IMR-90 (cell line): ENCODE measurements around the gene RPEL1. TPM values are rescaled to one million over a fixed set of nuclear protein-coding genes. Genes with fewer than 3 reads are reported as not detected.
A peak's percentile ranks its signal among the peaks of the same experiment; 100 is the strongest.

Experiments
- ATAC-seq: fragments of 200-7000 bp; cut with Tn5 transposase; 2 replicates; pipeline ENCODE4 v1.9.1; 2020; ENCODE audit warnings: low read depth, mild to moderate bottlenecking, moderate library complexity
- BruUV-seq: library from RNA; stranded (reverse); fragments of 400-500 nt; replicated peaks from 2 replicates; lab custom pipeline; 2021; lab: Mats Ljungman, UMichigan
- CTCF ChIA-PET: fragments of 300-600 bp; formaldehyde crosslinking; extraction: SDS; loops from one replicate; lab custom pipeline; 2021; ENCODE audit warnings: antibody characterized with exemption; lab: Yijun Ruan, JAX
- POLR2A ChIA-PET: fragments of 300-600 bp; sonication (Branson Sonifier 250); formaldehyde crosslinking; loops from one replicate; lab custom pipeline; 2022; ENCODE audit warnings: antibody characterized with exemption; ENCODE audit not compliant: unreplicated experiment; lab: Charles Lee
- DNase-seq: peaks from one replicate; pipeline ENCODE4 v3.0.0; 2013
- H2AFZ ChIP-seq: replicated peaks from 2 replicates; pipeline ENCODE3; 2013; ENCODE audit warnings: low read length, mild to moderate bottlenecking; ENCODE audit not compliant: poor library complexity
- H2AK5ac ChIP-seq: 2 replicates; pipeline ENCODE4 v1.6.1; 2013; ENCODE audit warnings: low read depth, low read length, inconsistent platforms
- H2AK9ac ChIP-seq: replicated peaks from 2 replicates; pipeline ENCODE3; 2013; ENCODE audit warnings: mild to moderate bottlenecking, low read depth, low read length, moderate library complexity; ENCODE audit not compliant: poor library complexity
- H2BK120ac ChIP-seq: 2 replicates; pipeline ENCODE4 v1.6.1; 2013; ENCODE audit warnings: low read depth, low read length, inconsistent platforms
- H2BK15ac ChIP-seq: 3 replicates; pipeline ENCODE4 v1.6.1; 2013; ENCODE audit warnings: low read depth, low read length, inconsistent platforms
- H2BK20ac ChIP-seq: 2 replicates; pipeline ENCODE4 v1.6.1; 2013; ENCODE audit warnings: low read depth, mild to moderate bottlenecking, inconsistent platforms, low read length, moderate library complexity
- H2BK5ac ChIP-seq: 2 replicates; pipeline ENCODE4 v1.6.1; 2013; ENCODE audit warnings: mild to moderate bottlenecking, low read depth, low read length, inconsistent platforms; ENCODE audit not compliant: poor library complexity, severe bottlenecking
- H3K14ac ChIP-seq: replicated peaks from 2 replicates; pipeline ENCODE4 v1.6.1; 2013; ENCODE audit warnings: low read depth, low read length, inconsistent platforms
- H3K18ac ChIP-seq: 2 replicates; pipeline ENCODE4 v1.6.1; 2013; ENCODE audit warnings: low read depth, low read length, control low read depth
- H3K23ac ChIP-seq: 2 replicates; pipeline ENCODE4 v1.6.1; 2013; ENCODE audit warnings: low read depth, low read length, inconsistent platforms
- H3K27ac ChIP-seq: 2 replicates; pipeline ENCODE4 v1.5.1; 2013; ENCODE audit warnings: mild to moderate bottlenecking, control low read depth, low read length; ENCODE audit not compliant: insufficient read depth
- H3K27me3 ChIP-seq: 2 replicates; pipeline ENCODE4 v1.6.1; 2013; ENCODE audit warnings: low read length; ENCODE audit not compliant: control insufficient read depth, insufficient read depth
- H3K36me3 ChIP-seq: 2 replicates; pipeline ENCODE4 v1.6.1; 2013; ENCODE audit warnings: low read length, mixed read lengths; ENCODE audit not compliant: control insufficient read depth, insufficient read depth
- H3K4ac ChIP-seq: 2 replicates; pipeline ENCODE4 v1.6.1; 2013; ENCODE audit warnings: low read depth, low read length, inconsistent platforms
- H3K4me1 ChIP-seq: 2 replicates; pipeline ENCODE4 v1.6.1; 2013; ENCODE audit warnings: low read length, mixed read lengths; ENCODE audit not compliant: control insufficient read depth, insufficient read depth
- H3K4me2 ChIP-seq: 2 replicates; pipeline ENCODE4 v1.6.1; 2013; ENCODE audit warnings: low read depth, mild to moderate bottlenecking, control low read depth, low read length, moderate library complexity
- H3K4me3 ChIP-seq: 2 replicates; pipeline ENCODE4 v1.5.1; 2013; ENCODE audit warnings: low read depth, mild to moderate bottlenecking, control low read depth, low read length, moderate library complexity; ENCODE audit not compliant: insufficient read depth
- H3K56ac ChIP-seq: 2 replicates; pipeline ENCODE4 v1.6.1; 2013; ENCODE audit warnings: low read length, inconsistent platforms; ENCODE audit not compliant: insufficient read depth; ENCODE audit errors: extremely low read depth
- H3K79me1 ChIP-seq, 2 experiments: 2 replicates each; pipeline ENCODE4 v1.6.1; 2013; ENCODE audit warnings: low read length in 2 of 2, inconsistent platforms in 1 of 2, low read depth in 1 of 2
- H3K9ac ChIP-seq: 2 replicates; pipeline ENCODE4 v1.6.1; 2013; ENCODE audit warnings: low read depth, low read length, control low read depth
- H3K9me1 ChIP-seq: 2 replicates; pipeline ENCODE4 v1.6.1; 2013; ENCODE audit warnings: low read length, inconsistent platforms; ENCODE audit not compliant: insufficient read depth
- H3K9me3 ChIP-seq: 2 replicates; pipeline ENCODE4 v1.6.1; 2013; ENCODE audit warnings: low read length; ENCODE audit not compliant: control insufficient read depth, insufficient read depth
- H4K20me1 ChIP-seq: 2 replicates; pipeline ENCODE4 v1.6.1; 2013; ENCODE audit warnings: low read length, inconsistent platforms; ENCODE audit not compliant: insufficient read depth
- H4K5ac ChIP-seq: 2 replicates; pipeline ENCODE4 v1.6.1; 2013; ENCODE audit warnings: mild to moderate bottlenecking, low read depth, low read length, control low read depth
- H4K8ac ChIP-seq, 2 experiments: 2 replicates each; pipeline ENCODE4 v1.6.1; 2013; ENCODE audit warnings: low read depth in 2 of 2, low read length in 2 of 2, control low read depth in 1 of 2, inconsistent platforms in 1 of 2
- H4K91ac ChIP-seq: 2 replicates; pipeline ENCODE4 v1.6.1; 2013; ENCODE audit warnings: low read depth, low read length, inconsistent platforms; ENCODE audit not compliant: insufficient read depth
- CTCF ChIP-seq: conservative IDR thresholded peaks from 2 replicates; pipeline ENCODE4 v1.5.1; 2012; ENCODE audit warnings: mild to moderate bottlenecking, low read depth, low read length, improper control_type of control experiment
- FOS ChIP-seq: fragments of 150-350 bp; IDR thresholded peaks from 2 replicates; pipeline ENCODE4 v1.6.1; 2016; ENCODE audit warnings: low read depth, low read length
- MAFK ChIP-seq: IDR thresholded peaks from 2 replicates; pipeline ENCODE4 v1.6.1; 2012; ENCODE audit warnings: low read depth, low read length, improper control_type of control experiment
- NFE2L2 ChIP-seq: fragments of 150-350 bp; IDR thresholded peaks from 2 replicates; pipeline ENCODE4 v1.6.1; 2016; ENCODE audit warnings: low read depth, mild to moderate bottlenecking, low read length
- RAD21 ChIP-seq: IDR thresholded peaks from 2 replicates; pipeline ENCODE4 v1.6.1; 2012; ENCODE audit warnings: low read length, improper control_type of control experiment
- whole genome bisulfite sequencing, 2 experiments: methylation state at CpG; one replicate each; pipeline versions ENCODE4 v1.1.5 to v1.1.7; 2013; ENCODE audit warnings: missing lambda C conversion rate in 2 of 2; ENCODE audit not compliant: insufficient read length in 1 of 2; ENCODE audit errors: extremely low coverage in 2 of 2; 5-methylcytosine and 5-hydroxymethylcytosine counted together
- dilution Hi-C: fragments of 300-500 bp; cut with HindIII; formaldehyde crosslinking; loops from one replicate; pipeline ENCODE4 v1.14.3; 2018; ENCODE audit warnings: low sequenced_read_pairs; ENCODE audit not compliant: unreplicated experiment
- in situ Hi-C: fragments of 300-500 bp; cut with MboI; formaldehyde crosslinking; loops from 3 replicates; pipeline ENCODE4 v1.14.3; 2019; ENCODE audit warnings: low sequenced_read_pairs, inconsistent platforms, mixed read lengths
- intact Hi-C: fragments of 100-400 bp; cut with micrococcal nuclease; formaldehyde crosslinking; loops from 2 replicates; pipeline ENCODE4 v1.10.0; 2022
- polyA plus RNA-seq, 3 experiments: library from polyadenylated mRNA; depleted of rRNA; stranded (reverse); fragments of >200 nt; gene quantifications; 2 replicates each; pipeline ENCODE4 v1.2.3, GENCODE V29; 2012; ENCODE audit warnings: low replicate concordance in 1 of 3
- total RNA-seq: library from RNA; depleted of rRNA; stranded (reverse); fragments of >200 nt; gene quantifications from 2 replicates; pipeline ENCODE4 v1.2.3, GENCODE V29; 2012

The RPEL1 gene
- total and polyA plus RNA-seq, 2 of the 4 experiments (the other 2 are of a cell fraction): under 0.01 to 0.26 TPM

DNA sequence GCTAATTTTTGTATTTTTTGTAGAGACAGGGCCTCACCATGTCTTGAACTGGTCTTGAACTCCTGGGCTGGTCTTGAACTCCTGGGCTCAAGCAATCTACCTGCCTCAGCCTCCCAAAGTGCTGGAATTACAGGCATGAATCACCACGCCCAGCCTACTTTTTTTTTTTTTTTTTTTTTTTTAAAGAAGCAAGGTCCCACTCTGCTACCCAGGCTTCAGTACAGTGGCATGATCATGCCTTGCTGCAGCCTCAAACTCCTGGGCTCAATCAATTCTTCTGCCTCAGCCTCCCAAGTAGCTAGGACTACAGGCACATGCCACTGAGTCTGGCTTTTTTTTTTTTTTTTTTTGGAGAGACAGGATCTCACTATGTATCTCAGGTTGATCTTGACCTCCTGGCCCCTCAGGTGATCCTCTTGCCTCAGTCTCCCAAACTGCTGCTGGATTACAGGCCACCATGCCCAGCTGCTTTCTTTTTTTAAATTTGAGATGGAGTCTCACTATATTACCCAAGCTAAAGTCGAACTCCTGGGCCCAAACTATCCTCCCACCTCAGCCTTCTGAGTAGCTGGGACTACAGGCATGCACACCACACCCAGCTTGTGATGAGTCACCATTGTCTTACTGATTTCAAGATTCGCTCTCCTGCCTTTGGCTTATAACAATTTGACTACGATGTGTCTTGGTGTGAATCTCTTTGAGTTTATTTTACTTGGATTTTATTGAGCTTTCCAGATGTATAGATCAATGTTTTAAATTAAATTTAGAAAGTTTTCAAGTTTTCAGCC is 9.0 kb downstream of the RPEL1 start:
- no peak overlapping the region for H2AK9ac ChIP-seq
- no peak overlapping the region for H2AFZ ChIP-seq
- no TSS peak for BruUV-seq
- H3K23ac ChIP-seq: no peak overlapping the region
- no peak overlapping the region for H4K91ac ChIP-seq
- H3K4me2 ChIP-seq: no peak overlapping the region
- no CpG with 5 or more reads among the region's 4 CpGs for WGBS, 2 experiments
- TF ChIP-seq RAD21: no peak
- TF ChIP-seq CTCF: no peak
- peak; percentile 39; the same call in 1 of the 2 replicates for TF ChIP-seq FOS
- no peak for TF ChIP-seq NFE2L2
- no peak for TF ChIP-seq MAFK
- H4K20me1 ChIP-seq: no peaks in the 10 kb centered on the region
- no peaks in the 10 kb centered on the region for H3K36me3 ChIP-seq
- 0 out of 2 replicates have a peak, but pooled peaks cover 3% of the 10 kb centered on the region for H3K9me1 ChIP-seq
- H3K9ac ChIP-seq: no peak overlapping the region
- H2BK5ac ChIP-seq: no peak overlapping the region
- peak; percentile 40 for DNase-seq
- POLR2A ChIA-PET: interaction anchor here (0.6 kb wide), 1 partner anchor 48 kb away, joined by 7 read pairs; no protein-coding TSS in a partner anchor
- H3K56ac ChIP-seq: no peak overlapping the region
- H4K8ac ChIP-seq: no peak overlapping the region
- H3K4ac ChIP-seq: no peak overlapping the region
- H3K4me3 ChIP-seq: no peak overlapping the region
- ATAC-seq: no peak
- no peak overlapping the region for H3K14ac ChIP-seq
- no peaks in the 10 kb centered on the region for H3K4me1 ChIP-seq
- no peak overlapping the region for H2BK15ac ChIP-seq
- no peak overlapping the region for H2BK20ac ChIP-seq
- CTCF ChIA-PET: no interaction called here
- H3K79me1 ChIP-seq: no peaks in the 10 kb centered on the region
- in situ Hi-C loops (no loop called here), dilution Hi-C loops (no loop called here), intact Hi-C loops (no loop called here)
- no peak overlapping the region for H4K5ac ChIP-seq
- H3K27ac ChIP-seq: no peak overlapping the region
- no peak overlapping the region for H3K18ac ChIP-seq
- H3K27me3 ChIP-seq: no peaks in the 10 kb centered on the region
- H2AK5ac ChIP-seq: no peak overlapping the region
- H3K9me3 ChIP-seq: 0 out of 2 replicates have a peak, but pooled peaks cover 2% of the 10 kb centered on the region
- H2BK120ac ChIP-seq: no peak overlapping the region
